GM19324 (cell line): ENCODE data around the gene CD4.

Experiments
- ATAC-seq: cut with Tn5 transposase; IDR thresholded peaks from one replicate; pipeline ENCODE4 v1.9.1; 2021; ENCODE audit warnings: mild to moderate bottlenecking, moderate library complexity; ENCODE audit not compliant: unreplicated experiment, low FRiP score

CD4 gene

DNA sequence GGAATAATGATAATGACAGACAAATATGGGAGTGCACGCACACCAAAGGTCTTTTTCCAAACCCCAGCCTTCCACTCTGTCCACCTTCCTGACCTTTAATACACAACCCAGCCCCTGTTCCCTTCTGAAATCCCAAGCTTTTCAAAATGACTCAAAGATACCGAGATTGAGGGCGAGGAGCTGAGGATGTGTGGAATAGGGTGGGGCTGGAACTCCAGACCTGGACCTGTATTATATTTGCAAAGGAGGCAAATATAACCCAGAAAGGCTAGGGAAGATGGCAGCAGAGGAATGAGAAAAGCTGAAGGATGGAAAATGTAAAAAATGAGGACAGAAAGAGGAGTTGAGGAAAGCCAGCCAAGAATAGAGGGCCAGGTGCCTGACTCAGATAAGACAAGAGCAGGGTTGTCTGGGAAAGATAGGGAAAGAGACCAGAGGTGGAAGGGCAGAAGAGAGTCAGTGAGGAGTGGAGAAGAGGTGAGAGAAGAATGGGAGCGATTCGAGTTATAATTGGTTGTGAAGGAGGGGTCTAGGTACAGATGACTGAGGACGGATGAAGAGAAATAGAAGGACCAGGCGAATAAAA is 24.2 kb upstream of the CD4 start:
- ATAC-seq = no peak

DNA sequence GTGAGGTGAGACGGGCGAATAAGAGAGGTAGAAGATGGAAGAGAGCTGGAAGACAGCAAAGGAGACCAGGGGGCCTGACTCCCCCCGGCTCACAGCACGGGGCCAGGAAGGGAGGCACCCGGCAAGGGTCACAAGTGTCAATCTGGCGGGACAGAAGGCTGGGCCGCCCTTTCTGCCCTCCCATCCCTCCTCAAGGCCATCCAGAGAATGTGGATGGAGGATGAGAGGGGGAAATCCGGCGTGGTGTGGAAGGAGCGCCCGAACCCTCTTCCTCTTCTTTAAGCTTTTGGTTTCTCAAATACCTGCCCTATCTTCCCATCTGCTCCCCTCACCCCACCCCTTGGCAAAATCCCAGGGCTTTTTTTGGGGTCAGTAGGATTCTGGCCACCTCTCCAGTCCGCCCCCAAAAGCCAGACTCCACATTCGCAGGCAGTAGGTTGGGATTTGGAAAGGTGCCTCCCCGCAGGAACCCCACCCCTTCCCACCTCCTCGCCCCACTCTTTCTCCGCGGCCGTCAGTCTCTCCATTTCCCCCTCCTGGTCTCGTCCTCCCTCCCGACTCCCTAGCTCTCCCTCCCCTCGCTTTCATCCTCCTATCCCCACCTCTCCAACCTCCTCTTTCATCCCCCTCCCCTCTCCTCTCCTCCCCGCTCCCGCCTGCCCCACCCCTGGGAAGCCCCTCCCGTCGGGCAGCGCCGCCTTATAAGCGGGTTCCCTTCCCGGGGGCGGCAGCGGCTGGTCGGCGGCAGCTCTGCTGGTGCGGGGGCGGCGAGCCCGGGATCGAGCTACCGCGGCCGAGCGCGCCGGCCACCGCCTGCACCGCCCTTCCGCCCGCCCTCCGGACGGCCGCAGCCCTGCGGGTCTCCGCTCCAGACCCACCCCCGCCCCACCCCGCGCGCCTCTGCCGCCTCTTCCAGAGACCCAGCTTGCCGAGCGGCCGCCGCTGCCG is 23.4 kb upstream of the CD4 start, which contains the start of gene PTMS:
Gene PTMS (plus strand): TSS at position 730 of the 948 bp plus-strand sequence. CDS start 343 bp downstream, outside the sequence.
- ATAC-seq = peak; percentile 21

DNA sequence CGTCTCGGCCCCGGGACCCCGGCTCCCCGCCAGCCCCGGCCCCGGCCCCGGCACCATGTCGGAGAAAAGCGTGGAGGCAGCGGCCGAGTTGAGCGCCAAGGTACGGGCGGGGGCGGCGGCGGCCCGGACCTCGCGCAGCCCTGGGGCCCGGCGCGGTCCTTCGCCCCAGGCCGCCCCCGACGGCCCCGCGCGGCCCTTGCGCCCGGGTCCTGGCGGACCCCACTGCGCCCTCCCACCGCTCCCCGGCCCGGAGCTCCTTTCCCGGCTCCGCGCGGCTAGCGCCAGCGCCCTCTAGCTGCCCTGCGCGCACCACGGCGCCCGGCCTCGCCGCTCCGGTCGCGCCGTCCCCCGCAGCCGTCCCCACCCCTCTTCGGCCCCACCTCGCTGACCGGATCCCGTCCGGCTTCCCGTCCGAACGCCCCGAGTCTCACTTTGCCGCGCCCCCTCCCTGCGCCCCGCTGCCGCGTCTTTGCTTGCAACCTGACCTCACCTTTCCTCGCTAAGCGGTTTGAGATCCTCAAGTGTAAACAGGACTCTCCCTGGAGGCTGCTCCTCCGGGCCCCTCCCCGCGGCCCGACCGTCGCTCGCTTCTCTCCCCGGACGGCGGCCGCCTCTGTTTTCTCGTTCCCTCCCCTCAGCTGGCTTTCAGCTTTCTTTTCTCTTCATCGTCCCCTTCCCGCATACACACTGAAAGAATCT is 22.5 kb upstream of the CD4 start:
- peak; percentile 63 for ATAC-seq

DNA sequence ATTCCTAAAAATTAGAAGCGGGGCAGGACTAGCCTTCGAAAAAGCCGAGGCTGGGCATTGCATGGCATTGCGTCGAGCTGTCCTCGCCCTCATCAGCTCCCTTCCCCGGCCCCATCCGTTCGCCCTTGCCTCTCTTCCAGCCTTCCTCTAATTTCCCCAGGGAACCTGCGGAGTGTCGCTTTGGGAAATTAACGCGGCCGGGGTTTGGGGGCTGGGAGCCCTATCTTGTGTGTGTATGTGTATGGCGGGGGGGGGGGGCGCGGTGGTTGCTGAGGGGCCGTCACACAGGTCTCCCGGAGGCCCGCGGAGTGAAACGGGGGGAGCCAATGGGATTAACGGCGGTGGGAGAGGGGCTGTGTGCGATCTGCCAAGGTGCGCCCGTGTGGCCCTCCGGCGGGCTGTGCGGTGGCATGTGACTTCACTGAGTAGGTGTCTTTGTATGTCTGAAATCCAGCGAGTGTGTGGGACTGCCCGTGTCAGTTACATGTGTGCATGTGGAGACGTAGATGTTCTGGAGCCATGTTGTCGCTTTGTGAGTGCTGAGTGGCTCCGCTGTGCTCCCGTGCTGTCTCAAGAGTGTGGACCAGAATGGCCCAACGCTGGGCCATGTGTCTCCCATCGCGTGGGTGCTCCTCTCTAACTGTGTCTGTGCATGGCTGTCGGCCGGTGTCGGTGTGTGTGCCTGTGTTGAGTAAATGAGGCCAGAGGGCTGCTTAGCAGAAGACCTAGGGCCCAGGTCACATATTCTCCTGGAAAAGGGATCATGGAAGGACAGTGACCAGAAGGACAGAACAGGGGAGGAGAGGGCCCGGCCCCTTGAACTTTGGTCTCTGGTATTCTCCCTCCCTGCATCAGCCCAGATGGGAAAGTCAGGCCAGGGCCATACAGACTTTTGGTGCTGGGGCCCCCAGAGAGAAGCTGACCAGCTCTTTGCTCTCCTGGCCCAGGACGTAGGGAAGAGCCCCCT is 21.7 kb upstream of the CD4 start:
- ATAC-seq = no peak

DNA sequence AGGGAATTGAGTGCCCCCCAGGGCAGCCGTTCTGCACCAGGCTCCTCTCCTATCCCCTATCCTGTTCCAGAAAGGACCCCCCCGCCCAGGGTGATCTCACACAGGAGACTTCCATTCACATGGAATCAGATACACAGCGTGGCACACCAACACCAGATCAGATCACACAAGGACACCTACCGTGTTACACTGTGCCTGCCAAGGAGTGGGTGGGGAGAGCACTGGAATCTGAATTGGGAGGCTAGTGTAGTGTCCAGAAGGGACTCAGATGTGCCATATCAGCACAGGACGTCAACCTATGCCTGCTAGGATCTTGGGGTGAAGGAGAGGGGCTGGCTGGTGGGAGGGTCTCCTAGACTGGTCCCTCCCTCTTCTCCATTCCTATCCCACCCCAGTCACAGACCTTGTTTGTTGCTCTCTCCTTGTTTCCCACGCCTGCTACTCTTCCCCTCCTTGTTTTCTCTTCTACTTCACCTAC is 20.9 kb upstream of the CD4 start:
- ATAC-seq = no peak

GRCh38 chr12:6768990-6769389 is 20.3 kb upstream of the CD4 start:
- ATAC-seq = no peak

DNA sequence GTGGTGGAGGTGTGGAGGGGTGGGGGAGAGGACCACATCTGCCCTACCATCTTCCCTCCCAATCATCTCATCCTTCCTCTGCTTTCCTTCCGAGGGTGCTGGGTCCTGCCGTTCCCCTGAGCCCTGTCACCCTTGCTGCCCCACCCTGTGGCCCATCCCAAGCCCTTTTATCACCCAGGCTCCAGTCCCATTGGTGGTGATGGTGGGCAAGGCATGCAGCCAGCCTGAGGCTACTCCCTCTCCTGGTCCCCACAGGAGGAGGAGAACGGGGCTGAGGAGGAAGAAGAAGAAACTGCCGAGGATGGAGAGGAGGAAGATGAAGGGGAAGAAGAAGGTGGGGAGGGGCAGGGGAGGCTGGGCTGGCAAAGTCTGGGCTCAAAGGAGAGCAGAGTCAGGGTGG is 19.7 kb upstream of the CD4 start:
- no peak for ATAC-seq

DNA sequence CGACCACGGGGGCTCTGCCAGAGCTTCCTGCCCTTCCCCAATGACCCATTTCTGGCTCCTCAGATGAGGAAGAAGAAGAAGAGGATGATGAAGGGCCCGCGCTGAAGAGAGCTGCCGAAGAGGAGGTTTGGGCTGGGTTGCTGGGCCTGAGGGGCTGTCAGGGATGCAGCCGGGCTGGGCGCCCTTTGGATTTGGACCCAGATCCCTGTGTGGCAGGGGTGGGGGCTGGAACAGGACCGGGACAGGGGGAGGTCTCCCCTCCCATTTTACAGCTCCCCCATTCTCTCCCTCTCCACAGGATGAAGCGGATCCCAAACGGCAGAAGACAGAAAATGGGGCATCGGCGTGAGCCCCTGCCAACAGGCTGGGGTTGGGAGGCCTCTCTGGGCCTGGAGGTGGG is 19.2 kb upstream of the CD4 start:
- no peak for ATAC-seq

GRCh38 chr12:6770600-6770999 is 18.7 kb upstream of the CD4 start:
- ATAC-seq = no peak

DNA sequence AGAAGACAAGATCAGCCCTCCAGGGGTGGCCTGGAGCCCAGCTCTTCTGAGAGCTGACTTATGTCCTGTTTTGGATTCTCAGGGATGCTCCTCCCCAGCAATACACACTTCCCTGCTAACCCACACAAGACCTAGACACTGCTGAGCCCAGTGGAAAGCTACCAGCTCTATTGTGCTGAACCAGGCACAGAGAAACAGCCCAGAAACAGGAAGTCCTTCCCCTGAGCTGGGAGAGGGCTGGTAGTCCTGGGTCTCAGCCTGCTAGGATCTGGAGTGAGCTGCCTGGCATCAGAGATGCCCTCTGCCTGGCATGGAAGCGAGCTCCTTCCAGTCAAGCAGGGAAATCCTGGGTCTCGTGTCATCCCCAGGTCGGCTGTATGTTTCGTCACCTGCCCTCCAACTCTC is 18.2 kb upstream of the CD4 start:
- no peak for ATAC-seq

DNA sequence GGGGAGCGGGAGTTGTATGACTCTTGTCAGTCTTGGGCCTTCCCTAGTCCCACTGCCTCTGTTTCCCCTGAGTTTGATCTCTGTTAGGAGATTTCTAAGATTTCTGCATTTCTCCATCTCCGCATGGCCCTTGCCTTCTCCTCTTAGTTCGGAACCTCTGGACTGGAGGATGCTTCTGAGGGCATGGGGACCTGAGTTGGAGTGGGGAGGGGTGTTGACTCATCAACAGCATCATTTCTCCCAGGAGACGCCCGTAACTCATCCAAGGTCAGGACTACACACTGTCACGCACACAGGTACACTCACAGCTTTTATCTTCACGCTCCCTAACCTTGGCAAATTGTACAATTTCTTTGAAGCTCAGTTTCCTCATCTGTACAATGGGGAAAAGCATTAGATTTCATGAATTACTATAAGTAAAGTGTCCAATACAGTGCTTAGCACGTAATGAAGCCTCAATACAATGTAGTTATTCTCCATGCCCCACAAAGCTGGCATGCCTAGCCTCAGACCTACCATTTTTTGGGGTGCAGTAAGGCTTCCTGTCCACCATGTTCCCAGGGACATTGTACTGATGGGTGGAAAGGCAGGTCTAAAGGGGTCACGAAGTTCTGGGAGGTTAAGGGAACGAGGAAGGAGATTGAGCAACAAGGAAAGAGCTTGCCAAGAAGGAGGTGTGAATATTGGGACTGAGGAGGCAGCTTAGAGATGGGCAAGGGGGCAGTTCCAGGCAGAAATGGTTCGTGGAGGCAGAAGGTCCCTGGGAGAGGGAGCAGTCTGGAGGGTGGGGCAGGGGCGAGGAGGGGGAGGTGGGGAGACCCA is 17.6 kb upstream of the CD4 start:
- no peak for ATAC-seq

- no peak for ATAC-seq
Measured at GRCh38 chr12:6772331-6772695, 17.0 kb upstream of the CD4 start, which contains the start of gene LAG3. LAG3 (plus strand) TSS chr12:6772520; CDS start chr12:6772853, 333 bp downstream.

DNA sequence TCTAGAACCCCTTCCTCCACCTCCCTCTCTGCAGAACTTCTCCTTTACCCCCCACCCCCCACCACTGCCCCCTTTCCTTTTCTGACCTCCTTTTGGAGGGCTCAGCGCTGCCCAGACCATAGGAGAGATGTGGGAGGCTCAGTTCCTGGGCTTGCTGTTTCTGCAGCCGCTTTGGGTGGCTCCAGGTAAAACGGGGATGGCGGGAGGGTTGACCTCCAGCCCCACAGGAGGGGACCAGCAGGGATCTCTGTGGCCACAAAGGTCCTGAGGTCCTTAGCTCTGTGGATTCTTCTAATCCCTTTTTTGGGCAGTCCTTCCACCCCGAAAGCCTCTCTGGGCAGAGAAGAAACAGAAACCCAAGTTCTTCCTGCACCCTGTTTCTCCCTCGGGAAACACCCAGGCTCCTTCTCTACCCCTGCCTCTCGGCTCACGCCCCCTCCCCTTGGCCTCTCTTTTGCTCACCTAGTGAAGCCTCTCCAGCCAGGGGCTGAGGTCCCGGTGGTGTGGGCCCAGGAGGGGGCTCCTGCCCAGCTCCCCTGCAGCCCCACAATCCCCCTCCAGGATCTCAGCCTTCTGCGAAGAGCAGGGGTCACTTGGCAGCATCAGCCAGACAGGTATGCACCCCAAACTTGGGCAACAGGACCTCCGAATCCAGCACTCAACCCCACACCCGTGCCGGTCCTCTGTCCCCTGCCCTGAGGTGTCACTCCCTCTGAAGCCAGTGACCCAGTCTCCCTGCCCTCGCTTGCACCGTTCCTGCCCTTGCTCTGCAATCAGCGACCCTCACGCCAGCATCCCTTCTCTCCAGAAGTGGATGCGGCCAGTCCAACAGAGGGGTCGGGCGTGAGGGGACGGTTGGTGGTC is 16.4 kb upstream of the CD4 start:
- no peak for ATAC-seq

- no peak for ATAC-seq
Measured at GRCh38 chr12:6773590-6774351, 15.6 kb upstream of the CD4 start.

DNA sequence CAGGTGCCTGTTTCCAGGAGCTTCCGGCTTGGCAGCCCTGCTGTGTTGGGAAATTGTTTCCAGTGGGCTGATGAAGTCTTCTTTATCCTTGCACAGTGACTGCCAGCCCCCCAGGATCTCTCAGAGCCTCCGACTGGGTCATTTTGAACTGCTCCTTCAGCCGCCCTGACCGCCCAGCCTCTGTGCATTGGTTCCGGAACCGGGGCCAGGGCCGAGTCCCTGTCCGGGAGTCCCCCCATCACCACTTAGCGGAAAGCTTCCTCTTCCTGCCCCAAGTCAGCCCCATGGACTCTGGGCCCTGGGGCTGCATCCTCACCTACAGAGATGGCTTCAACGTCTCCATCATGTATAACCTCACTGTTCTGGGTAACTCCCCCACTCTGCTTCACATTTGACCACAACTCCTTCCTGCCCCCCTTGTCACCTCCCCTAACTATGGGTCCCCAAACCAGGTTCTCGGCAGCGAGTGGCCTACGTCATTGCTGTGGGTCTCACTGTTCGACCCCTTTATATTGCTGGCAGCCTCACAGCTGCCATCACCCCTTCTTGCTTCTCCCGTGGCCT is 14.7 kb upstream of the CD4 start:
- ATAC-seq = no peak

GRCh38 chr12:6775185-6776174 is 13.8 kb upstream of the CD4 start:
- ATAC-seq = no peak
